ENCODE results near the gene SND1. TPM values are rescaled to one million over a fixed set of nuclear protein-coding genes. Genes with fewer than 3 reads are reported as not detected.

The SND1 gene
- total RNA-seq, 1 donor from 2014 or later, result 85.9 TPM

DNA sequence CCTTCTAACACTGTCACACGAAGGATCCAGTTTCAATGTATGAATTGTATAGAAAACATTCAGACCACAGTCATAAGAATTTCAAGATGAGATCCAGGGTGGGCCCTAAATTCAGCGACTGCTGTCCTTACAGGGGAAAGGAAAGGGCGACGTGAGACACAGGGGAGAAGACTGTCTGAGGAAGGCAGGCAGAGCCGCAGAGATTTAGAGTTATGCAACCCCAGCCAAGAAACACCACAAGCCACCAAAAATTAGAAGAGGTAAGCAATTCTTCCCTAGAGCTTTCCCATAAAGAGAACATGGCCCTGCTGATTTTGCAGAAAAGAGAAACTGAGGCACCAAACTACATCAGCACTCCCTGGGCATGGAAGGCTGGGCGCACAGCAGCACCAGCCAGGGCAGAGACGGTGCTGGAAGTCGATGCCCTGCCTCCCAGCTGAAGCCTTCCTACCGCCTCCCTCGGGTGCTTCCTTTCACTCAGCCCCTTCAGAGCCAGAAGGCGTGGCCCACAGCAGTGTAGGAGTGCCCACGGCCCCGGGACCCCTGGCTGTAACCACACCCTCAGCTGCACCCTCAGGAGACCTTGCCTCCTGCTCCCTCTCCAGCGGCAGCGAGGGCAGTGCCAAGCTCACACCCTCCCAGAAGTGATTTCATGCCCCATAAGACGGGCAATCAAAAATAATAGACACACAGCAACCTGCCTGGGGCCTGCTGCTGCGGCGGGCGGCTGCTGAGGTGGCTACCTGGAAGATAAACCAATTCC lies 460.2 kb downstream of the SND1 start:
- Histone ChIP-seq H3K27me3 (no peaks in the 10 kb centered on the region), H3K4me3 (no peak overlapping the region), H3K36me3 (no peaks in the 10 kb centered on the region), H3K9me3 (no peaks in the 10 kb centered on the region), H3K4me1 (peaks cover 13% of the 10 kb centered on the region), H3K27ac (no peak overlapping the region)
- TF ChIP-seq POLR2AphosphoS5 (IDR thresholded peaks at IDR 0.05; ENCODE audit: insufficient read depth in 1 of 2, low read depth in 1 of 2) (no peak), POLR2A (IDR thresholded peaks at IDR 0.05) (no peak)
- TF ChIP-seq, protein P1, sequence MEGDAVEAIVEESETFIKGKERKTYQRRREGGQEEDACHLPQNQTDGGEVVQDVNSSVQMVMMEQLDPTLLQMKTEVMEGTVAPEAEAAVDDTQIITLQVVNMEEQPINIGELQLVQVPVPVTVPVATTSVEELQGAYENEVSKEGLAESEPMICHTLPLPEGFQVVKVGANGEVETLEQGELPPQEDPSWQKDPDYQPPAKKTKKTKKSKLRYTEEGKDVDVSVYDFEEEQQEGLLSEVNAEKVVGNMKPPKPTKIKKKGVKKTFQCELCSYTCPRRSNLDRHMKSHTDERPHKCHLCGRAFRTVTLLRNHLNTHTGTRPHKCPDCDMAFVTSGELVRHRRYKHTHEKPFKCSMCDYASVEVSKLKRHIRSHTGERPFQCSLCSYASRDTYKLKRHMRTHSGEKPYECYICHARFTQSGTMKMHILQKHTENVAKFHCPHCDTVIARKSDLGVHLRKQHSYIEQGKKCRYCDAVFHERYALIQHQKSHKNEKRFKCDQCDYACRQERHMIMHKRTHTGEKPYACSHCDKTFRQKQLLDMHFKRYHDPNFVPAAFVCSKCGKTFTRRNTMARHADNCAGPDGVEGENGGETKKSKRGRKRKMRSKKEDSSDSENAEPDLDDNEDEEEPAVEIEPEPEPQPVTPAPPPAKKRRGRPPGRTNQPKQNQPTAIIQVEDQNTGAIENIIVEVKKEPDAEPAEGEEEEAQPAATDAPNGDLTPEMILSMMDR (IDR thresholded peaks at IDR 0.05), result no peak
- DNase-seq (ENCODE audit: extremely low spot score in 2 of 2), result no peak
- intact Hi-C loops (cut with DNase I), result no loop called here

DNA sequence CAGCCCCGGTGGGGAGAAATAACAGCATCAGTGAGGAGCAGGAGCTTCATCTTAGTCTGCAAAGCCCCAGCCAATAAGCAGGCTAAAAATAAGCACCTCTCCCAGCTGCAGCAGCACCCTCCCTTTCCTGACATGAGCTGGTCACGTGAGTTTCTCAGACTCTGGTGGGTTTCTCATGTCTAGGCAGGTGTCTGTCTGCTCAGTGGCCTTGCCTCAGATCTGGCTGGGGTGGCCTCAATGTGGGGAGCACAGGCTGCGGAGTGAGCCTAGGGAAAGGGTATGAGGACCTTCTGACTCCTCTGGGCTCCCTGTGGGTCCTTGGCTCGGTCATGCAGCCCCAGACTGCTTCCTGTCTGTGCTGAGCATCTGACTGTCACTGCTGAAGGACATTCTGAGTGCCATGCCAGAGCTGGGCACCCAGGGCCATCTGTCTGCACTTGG lies 460.8 kb downstream of the SND1 start:
- Histone ChIP-seq H3K36me3 (no peaks in the 10 kb centered on the region), H3K27ac (no peak overlapping the region), H3K4me3 (no peak overlapping the region), H3K9me3 (no peaks in the 10 kb centered on the region), H3K4me1 (peaks cover 13% of the 10 kb centered on the region), H3K27me3 (no peaks in the 10 kb centered on the region)
- intact Hi-C loops (cut with DNase I), result no loop called here
- no peak for DNase-seq (ENCODE audit: extremely low spot score in 2 of 2)
- TF ChIP-seq POLR2AphosphoS5 (IDR thresholded peaks at IDR 0.05; ENCODE audit: insufficient read depth in 1 of 2, low read depth in 1 of 2) (no peak), POLR2A (IDR thresholded peaks at IDR 0.05) (no peak)
- TF ChIP-seq, protein P1 (IDR thresholded peaks at IDR 0.05), result no peak

DNA sequence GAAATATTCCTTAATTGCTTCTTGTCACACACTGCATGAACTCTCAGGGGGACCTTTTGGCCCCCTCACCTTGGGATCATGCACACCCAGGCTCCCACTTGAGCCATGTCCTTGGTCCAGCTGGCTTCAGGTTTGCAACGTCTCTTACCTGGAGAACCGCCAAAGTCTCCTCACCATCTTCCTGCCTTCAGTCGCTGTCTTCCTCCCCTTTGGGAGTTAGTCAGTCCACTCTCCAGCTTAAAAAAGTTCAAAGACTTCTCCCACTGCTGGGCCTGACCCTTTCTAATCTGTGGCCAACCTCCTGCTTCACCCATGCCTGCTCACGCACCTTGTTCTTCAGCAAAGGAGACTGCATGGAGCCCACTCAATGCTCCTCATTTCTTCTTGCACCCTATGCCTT lies 461.8 kb downstream of the SND1 start:
- DNase-seq (ENCODE audit: extremely low spot score in 2 of 2), result no peak
- H3K4me3 ChIP-seq, result no peak overlapping the region
- no peaks in the 10 kb centered on the region for H3K36me3 ChIP-seq
- no peaks in the 10 kb centered on the region for H3K9me3 ChIP-seq
- TF ChIP-seq POLR2AphosphoS5 (IDR thresholded peaks at IDR 0.05; ENCODE audit: insufficient read depth in 1 of 2, low read depth in 1 of 2) (no peak), POLR2A (IDR thresholded peaks at IDR 0.05) (no peak)
- TF ChIP-seq, protein P1 (IDR thresholded peaks at IDR 0.05), result no peak
- intact Hi-C loops (cut with DNase I), result no loop called here
- H3K27me3 ChIP-seq, result no peaks in the 10 kb centered on the region
- H3K27ac ChIP-seq, result no peak overlapping the region
- H3K4me1 ChIP-seq, result peaks cover 13% of the 10 kb centered on the region

DNA sequence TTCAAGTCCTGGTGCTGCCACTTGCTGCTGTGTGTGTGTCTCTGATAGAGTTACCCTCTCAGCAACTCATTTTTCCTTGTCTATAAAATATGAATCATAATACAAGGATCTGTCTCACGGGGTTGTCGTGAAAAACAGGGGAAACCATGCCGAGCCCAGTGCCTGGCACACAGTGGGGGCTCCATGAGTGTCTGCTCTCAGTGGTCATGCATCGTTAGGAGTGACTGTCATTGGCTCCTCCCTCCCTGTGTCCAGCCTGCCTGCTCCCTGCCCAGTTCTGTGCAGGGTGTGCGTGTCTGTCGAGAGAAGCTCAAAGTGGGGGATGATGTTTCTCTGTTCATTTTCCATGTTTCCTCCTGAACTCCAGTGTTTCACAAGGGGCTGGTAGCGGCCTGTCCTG lies 462.8 kb downstream of the SND1 start:
- TF ChIP-seq POLR2A (IDR thresholded peaks at IDR 0.05), result no peak
- no peak for TF ChIP-seq POLR2AphosphoS5 (IDR thresholded peaks at IDR 0.05; ENCODE audit: insufficient read depth in 1 of 2, low read depth in 1 of 2)
- TF ChIP-seq, protein P1 (IDR thresholded peaks at IDR 0.05), result no peak
- DNase-seq (ENCODE audit: extremely low spot score in 2 of 2), result no peak
- intact Hi-C loops (cut with DNase I), result no loop called here

DNA sequence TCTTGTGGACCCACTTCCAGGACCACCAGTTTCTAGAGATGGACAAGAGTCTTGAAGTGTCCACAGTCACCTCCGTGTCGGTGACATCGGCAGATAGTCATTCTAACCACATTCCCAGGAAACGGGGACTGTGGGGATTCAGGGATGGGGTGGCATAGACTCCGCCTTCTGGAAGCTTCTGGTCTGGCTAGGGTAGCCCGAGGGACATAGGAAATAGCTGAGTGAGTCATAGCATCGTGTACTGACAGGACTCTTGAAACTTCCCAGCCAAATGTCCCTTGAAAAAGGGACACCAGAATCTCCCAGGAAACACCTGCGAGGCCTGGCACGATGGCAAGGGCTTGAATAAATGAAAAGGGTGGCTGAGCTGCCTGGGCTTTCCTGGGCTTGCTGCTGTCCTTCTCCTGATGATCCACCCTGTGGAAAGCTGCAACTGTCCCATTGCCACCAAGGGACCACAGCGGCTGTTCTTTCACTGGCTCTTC lies 463.4 kb downstream of the SND1 start:
- DNase-seq (ENCODE audit: extremely low spot score in 2 of 2), result no peak
- Histone ChIP-seq H3K36me3 (no peaks in the 10 kb centered on the region), H3K4me3 (no peak overlapping the region), H3K27ac (no peak overlapping the region), H3K4me1 (peaks cover 13% of the 10 kb centered on the region), H3K9me3 (no peaks in the 10 kb centered on the region), H3K27me3 (no peaks in the 10 kb centered on the region)
- TF ChIP-seq, protein P1 (IDR thresholded peaks at IDR 0.05), result no peak
- TF ChIP-seq POLR2A (IDR thresholded peaks at IDR 0.05) (no peak), POLR2AphosphoS5 (IDR thresholded peaks at IDR 0.05; ENCODE audit: insufficient read depth in 1 of 2, low read depth in 1 of 2) (no peak)
- intact Hi-C loops (cut with DNase I), result no loop called here

More for the DNA sequence above, 462.8 kb downstream of the SND1 start:
- Histone ChIP-seq H3K4me1 (peaks cover 13% of the 10 kb centered on the region), H3K27ac (no peak overlapping the region), H3K4me3 (no peak overlapping the region), H3K27me3 (no peaks in the 10 kb centered on the region), H3K9me3 (no peaks in the 10 kb centered on the region), H3K36me3 (no peaks in the 10 kb centered on the region)

Measured in vagina (tissue), 2 donors.